ENCODE results near the gene PARVG.
"Not testable (repeated sequence)": the region's sequence is repeated elsewhere in the genome, so short reads cannot be mapped to it uniquely, and the experiment has no call there.

The PARVG gene

DNA sequence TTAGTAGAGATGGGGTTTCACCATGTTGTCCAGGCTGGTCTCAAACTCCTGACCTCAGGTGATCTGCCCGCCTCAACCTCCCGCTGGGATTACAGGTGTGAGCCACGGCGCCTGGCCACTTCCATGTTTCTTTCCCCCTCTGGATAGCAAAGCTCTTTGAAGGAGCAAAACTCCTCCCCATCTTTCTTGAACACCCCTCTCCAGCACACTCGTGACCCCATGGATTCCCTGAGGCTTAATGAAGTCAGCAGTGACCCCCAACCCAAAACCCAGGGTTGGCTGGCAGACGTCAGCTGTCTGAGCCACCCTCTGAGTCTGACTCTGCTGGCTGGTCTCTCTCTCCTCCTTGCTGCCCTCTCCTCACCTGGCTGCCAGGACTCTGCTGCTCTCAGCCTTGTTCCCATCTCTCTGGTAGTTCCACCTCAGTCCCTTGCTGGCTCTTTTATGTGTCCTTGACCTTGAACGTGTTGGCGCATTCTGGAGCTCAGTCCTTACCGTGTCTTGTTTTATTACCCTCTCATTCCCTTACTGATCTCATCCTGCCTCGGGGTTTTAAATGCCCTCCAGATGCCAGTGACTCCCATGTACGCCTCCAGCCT is 44.5 kb downstream of the PARVG start:
- Mint-ChIP-seq H3K36me3 (no peaks in the 10 kb centered on the region), H3K9me3 (peaks cover 10% of the 10 kb centered on the region), H3K4me1 (no peaks in the 10 kb centered on the region), H3K4me3 (no peak overlapping the region), H3K27ac (no peak overlapping the region), H3K27me3 (peaks cover 25% of the 10 kb centered on the region)
- no peak for DNase-seq (ENCODE audit: low spot score in 2 of 2)
- ATAC-seq (ENCODE audit: low read depth), result no peak

DNA sequence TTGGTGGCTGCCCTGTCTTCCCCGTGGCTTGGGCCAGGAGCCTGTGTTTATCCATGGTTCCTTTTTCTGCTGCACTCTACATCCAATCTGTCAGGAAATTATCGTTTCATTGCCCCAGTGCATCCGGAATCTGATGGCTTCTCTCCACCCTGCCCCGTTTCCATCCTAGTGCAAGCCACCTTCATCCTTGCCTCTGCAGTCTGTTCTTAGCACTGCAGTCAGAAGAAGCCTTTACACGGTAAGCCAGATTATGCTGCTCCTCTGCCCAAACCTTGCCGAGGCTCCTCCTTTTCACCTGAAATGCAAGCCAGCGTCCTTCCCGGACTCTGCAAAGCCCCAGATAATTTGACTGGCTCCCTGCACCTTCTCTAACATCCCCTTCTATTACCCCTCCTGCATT is 45.1 kb downstream of the PARVG start:
- Mint-ChIP-seq H3K27ac (no peak overlapping the region), H3K4me3 (no peak overlapping the region), H3K4me1 (no peaks in the 10 kb centered on the region), H3K27me3 (peaks cover 25% of the 10 kb centered on the region), H3K9me3 (peaks cover 10% of the 10 kb centered on the region), H3K36me3 (no peaks in the 10 kb centered on the region)
- DNase-seq (ENCODE audit: low spot score in 2 of 2) (no peak), ATAC-seq (ENCODE audit: low read depth) (no peak)

DNA sequence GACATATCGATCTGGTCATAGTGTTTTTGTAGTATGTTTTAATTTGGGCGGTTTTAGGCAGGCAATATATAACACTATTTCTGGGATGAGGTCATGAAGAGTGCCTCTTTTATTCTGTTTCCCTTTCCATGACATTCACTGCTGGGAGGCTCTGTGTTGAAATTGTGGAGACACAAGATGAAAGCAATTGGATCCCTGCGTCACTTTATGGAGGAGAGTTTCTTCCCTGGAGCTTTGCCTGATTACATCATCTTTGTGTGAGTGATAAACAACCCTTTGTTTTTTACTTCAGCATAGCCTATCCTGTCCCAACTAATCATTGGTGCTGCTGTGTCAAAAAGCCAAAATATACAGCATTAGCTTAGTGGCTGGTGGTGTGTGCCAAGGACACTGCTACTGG is 48.6 kb downstream of the PARVG start:
- Mint-ChIP-seq H3K9me3 (peaks cover 10% of the 10 kb centered on the region), H3K27ac (no peak overlapping the region), H3K36me3 (no peaks in the 10 kb centered on the region), H3K4me1 (no peaks in the 10 kb centered on the region), H3K27me3 (peaks cover 19% of the 10 kb centered on the region), H3K4me3 (no peak overlapping the region)
- ATAC-seq (ENCODE audit: low read depth), result no peak
- no peak for DNase-seq (ENCODE audit: low spot score in 2 of 2)

GRCh38 chr22:44229809-44230208 is 49.1 kb downstream of the PARVG start:
- no peaks in the 10 kb centered on the region for H3K4me1 Mint-ChIP-seq
- no peaks in the 10 kb centered on the region for H3K36me3 Mint-ChIP-seq
- H3K27ac Mint-ChIP-seq, result no peak overlapping the region
- peaks cover 19% of the 10 kb centered on the region for H3K27me3 Mint-ChIP-seq
- no peak overlapping the region for H3K4me3 Mint-ChIP-seq
- no peak for DNase-seq (ENCODE audit: low spot score in 2 of 2)
- ATAC-seq (ENCODE audit: low read depth), result no peak
- peaks cover 10% of the 10 kb centered on the region for H3K9me3 Mint-ChIP-seq

DNA sequence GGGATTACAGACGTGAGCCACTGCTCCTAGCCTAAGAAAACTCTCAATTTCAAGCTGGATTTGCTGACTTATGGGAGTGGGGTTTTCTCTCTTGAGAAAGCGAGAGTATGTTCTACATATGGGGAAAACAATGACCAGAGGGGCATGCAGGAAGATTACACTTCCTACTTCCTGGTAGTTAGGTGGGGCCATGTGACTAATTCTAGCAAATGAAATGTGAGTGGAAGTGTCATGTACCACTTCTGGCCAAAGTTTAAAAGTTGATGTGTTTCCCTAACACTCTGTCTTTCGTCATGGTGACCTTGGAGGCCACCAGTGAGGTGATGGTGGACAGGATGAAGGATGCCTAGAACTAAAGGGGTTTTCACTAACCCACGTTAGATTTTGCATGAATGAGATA is 50.5 kb downstream of the PARVG start:
- Mint-ChIP-seq H3K4me1 (no peaks in the 10 kb centered on the region), H3K27me3 (peaks cover 6% of the 10 kb centered on the region), H3K4me3 (no peak overlapping the region), H3K36me3 (no peaks in the 10 kb centered on the region), H3K27ac (no peak overlapping the region), H3K9me3 (peaks cover 10% of the 10 kb centered on the region)
- no peak for DNase-seq (ENCODE audit: low spot score in 2 of 2)
- no peak for ATAC-seq (ENCODE audit: low read depth)

- not testable (repeated sequence) for H3K4me1 Mint-ChIP-seq; H3K27ac Mint-ChIP-seq; H3K36me3 Mint-ChIP-seq; H3K27me3 Mint-ChIP-seq; ATAC-seq (ENCODE audit: low read depth); H3K4me3 Mint-ChIP-seq; H3K9me3 Mint-ChIP-seq; DNase-seq (ENCODE audit: low spot score in 2 of 2)
These were observed 53.6 kb downstream of the PARVG start for GRCh38 chr22:44234372-44234771.

- Mint-ChIP-seq H3K36me3 (peaks cover 1% of the 10 kb centered on the region), H3K9me3 (no peaks in the 10 kb centered on the region), H3K4me1 (no peaks in the 10 kb centered on the region), H3K27me3 (peaks cover 7% of the 10 kb centered on the region), H3K4me3 (no peak overlapping the region), H3K27ac (no peak overlapping the region)
- DNase-seq (ENCODE audit: low spot score in 2 of 2), result no peak
- ATAC-seq (ENCODE audit: low read depth), result no peak
These were observed 56.6 kb downstream of the PARVG start for GRCh38 chr22:44237290-44237689.

DNA sequence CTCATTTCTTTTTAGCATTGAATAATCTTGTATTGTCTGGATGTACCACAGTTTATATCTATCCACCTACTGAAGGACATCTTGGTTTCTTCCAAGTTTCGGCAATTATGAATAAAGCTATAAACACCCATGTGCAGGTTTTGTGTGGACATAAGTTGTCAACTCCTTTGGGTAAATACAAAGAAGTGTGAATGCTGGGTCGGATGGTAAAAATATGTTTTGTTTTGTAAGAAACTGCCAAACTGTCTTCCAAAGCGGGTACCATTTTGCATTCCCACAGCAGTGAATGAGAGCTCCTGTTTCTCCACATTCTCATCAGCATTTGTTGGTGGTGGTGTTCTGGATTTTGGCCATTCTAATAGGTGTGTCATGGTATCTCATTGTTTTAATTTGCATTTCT is 60.4 kb downstream of the PARVG start:
- H3K27ac Mint-ChIP-seq; H3K9me3 Mint-ChIP-seq; H3K4me3 Mint-ChIP-seq; ATAC-seq (ENCODE audit: low read depth); H3K36me3 Mint-ChIP-seq; DNase-seq (ENCODE audit: low spot score in 2 of 2); H3K4me1 Mint-ChIP-seq: not testable (repeated sequence)
- H3K27me3 Mint-ChIP-seq, result peaks cover 18% of the 10 kb centered on the region

- Mint-ChIP-seq H3K9me3 (no peaks in the 10 kb centered on the region), H3K27ac (no peak overlapping the region), H3K4me3 (no peak overlapping the region), H3K36me3 (peaks cover 1% of the 10 kb centered on the region), H3K27me3 (peaks cover 23% of the 10 kb centered on the region), H3K4me1 (no peaks in the 10 kb centered on the region)
- DNase-seq (ENCODE audit: low spot score in 2 of 2), result no peak
- no peak for ATAC-seq (ENCODE audit: low read depth)
These were observed 62.4 kb downstream of the PARVG start for GRCh38 chr22:44242946-44243724.

DNA sequence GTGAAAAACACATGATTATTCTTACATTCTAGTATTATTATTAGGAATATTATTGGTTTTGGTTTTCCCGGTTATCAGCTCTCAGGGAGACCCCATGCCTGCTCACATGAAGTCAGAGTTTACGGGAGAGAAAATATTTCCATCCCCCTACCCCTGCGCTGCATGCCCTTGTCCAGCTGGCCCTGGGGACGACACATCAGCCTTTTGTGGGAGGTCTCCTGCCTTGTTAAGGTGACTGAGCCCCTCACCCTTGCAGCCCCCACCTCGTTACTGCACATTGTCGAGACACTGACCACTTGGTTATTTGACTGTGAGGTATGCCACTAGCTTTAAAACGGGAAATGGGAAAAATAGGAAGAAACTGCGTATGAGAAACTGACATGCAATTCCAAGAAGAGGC is 63.0 kb downstream of the PARVG start:
- Mint-ChIP-seq H3K27ac (no peak overlapping the region), H3K4me1 (no peaks in the 10 kb centered on the region), H3K4me3 (no peak overlapping the region)

GRCh38 chr22:44244265-44244822 is 63.6 kb downstream of the PARVG start:
- ATAC-seq (ENCODE audit: low read depth), result no peak
- Mint-ChIP-seq H3K9me3 (no peaks in the 10 kb centered on the region), H3K27ac (no peak overlapping the region)

More for the DNA sequence above, 63.0 kb downstream of the PARVG start:
- H3K36me3 Mint-ChIP-seq, result peaks cover 1% of the 10 kb centered on the region
- no peak for ATAC-seq (ENCODE audit: low read depth)
- DNase-seq (ENCODE audit: low spot score in 2 of 2), result no peak
- H3K9me3 Mint-ChIP-seq, result no peaks in the 10 kb centered on the region
- H3K27me3 Mint-ChIP-seq, result peaks cover 25% of the 10 kb centered on the region

GRCh38 chr22:44245438-44245837 is 64.7 kb downstream of the PARVG start:
- H3K36me3 Mint-ChIP-seq, result peaks cover 1% of the 10 kb centered on the region
- H3K27me3 Mint-ChIP-seq, result peaks cover 22% of the 10 kb centered on the region
- DNase-seq (ENCODE audit: low spot score in 2 of 2) (no peak), ATAC-seq (ENCODE audit: low read depth) (no peak)
- H3K27ac Mint-ChIP-seq, result no peak overlapping the region
- no peaks in the 10 kb centered on the region for H3K4me1 Mint-ChIP-seq
- H3K4me3 Mint-ChIP-seq, result no peak overlapping the region
- H3K9me3 Mint-ChIP-seq, result peaks cover 5% of the 10 kb centered on the region

More at GRCh38 chr22:44244265-44244822, 63.6 kb downstream of the PARVG start:
- peaks cover 1% of the 10 kb centered on the region for H3K36me3 Mint-ChIP-seq
- DNase-seq (ENCODE audit: low spot score in 2 of 2), result no peak
- H3K4me3 Mint-ChIP-seq, result no peak overlapping the region
- H3K4me1 Mint-ChIP-seq, result no peaks in the 10 kb centered on the region
- H3K27me3 Mint-ChIP-seq, result peaks cover 23% of the 10 kb centered on the region

GRCh38 chr22:44245867-44246266 is 65.1 kb downstream of the PARVG start:
- Mint-ChIP-seq H3K4me1 (no peaks in the 10 kb centered on the region), H3K36me3 (peaks cover 1% of the 10 kb centered on the region), H3K27me3 (peaks cover 20% of the 10 kb centered on the region), H3K27ac (no peak overlapping the region), H3K9me3 (peaks cover 5% of the 10 kb centered on the region), H3K4me3 (no peak overlapping the region)
- no peak for ATAC-seq (ENCODE audit: low read depth)
- DNase-seq (ENCODE audit: low spot score in 2 of 2), result no peak

GRCh38 chr22:44246615-44247326 is 66.0 kb downstream of the PARVG start:
- no peak for DNase-seq (ENCODE audit: low spot score in 2 of 2)
- no peaks in the 10 kb centered on the region for H3K4me1 Mint-ChIP-seq
- no peak overlapping the region for H3K27ac Mint-ChIP-seq
- peaks cover 1% of the 10 kb centered on the region for H3K36me3 Mint-ChIP-seq
- H3K27me3 Mint-ChIP-seq, result peaks cover 22% of the 10 kb centered on the region
- no peak overlapping the region for H3K4me3 Mint-ChIP-seq
- H3K9me3 Mint-ChIP-seq, result peaks cover 6% of the 10 kb centered on the region
- ATAC-seq (ENCODE audit: low read depth), result no peak
